GM12892 (cell line): ENCODE data around the gene MXRA7.
"Not testable (repeated sequence)": the region's sequence is repeated elsewhere in the genome, so short reads cannot be mapped to it uniquely, and the experiment has no call there.

Experiments
- DNase-seq: peaks from one replicate; pipeline ENCODE4 v3.0.0; 2011; ENCODE audit not compliant: insufficient read length
- FAIRE-seq: peaks from 2 replicates; lab custom pipeline; 2011; peaks lifted over from hg19 to GRCh38; lab: Jason Lieb, UNC
- POLR2A ChIP-seq: IDR thresholded peaks from 2 replicates; pipeline ENCODE4 v1.6.1; 2011; ENCODE audit warnings: low read depth, low read length, control low read depth
- POLR2AphosphoS5 ChIP-seq: IDR thresholded peaks from 2 replicates; pipeline ENCODE4 v1.6.1; 2011; ENCODE audit warnings: low read depth, low read length, control low read depth
- TAF1 ChIP-seq: IDR thresholded peaks from 2 replicates; pipeline ENCODE4 v1.6.1; 2011; ENCODE audit warnings: low read depth, mild to moderate bottlenecking, control low read depth, low read length, borderline replicate concordance

MXRA7 gene

GRCh38 chr17:76709077-76709950 lies 1.5 kb downstream of the MXRA7 start:
- DNase-seq (no peak), FAIRE-seq (no peak)
- TF ChIP-seq POLR2AphosphoS5 (no peak), POLR2A (no peak), TAF1 (no peak)

DNA sequence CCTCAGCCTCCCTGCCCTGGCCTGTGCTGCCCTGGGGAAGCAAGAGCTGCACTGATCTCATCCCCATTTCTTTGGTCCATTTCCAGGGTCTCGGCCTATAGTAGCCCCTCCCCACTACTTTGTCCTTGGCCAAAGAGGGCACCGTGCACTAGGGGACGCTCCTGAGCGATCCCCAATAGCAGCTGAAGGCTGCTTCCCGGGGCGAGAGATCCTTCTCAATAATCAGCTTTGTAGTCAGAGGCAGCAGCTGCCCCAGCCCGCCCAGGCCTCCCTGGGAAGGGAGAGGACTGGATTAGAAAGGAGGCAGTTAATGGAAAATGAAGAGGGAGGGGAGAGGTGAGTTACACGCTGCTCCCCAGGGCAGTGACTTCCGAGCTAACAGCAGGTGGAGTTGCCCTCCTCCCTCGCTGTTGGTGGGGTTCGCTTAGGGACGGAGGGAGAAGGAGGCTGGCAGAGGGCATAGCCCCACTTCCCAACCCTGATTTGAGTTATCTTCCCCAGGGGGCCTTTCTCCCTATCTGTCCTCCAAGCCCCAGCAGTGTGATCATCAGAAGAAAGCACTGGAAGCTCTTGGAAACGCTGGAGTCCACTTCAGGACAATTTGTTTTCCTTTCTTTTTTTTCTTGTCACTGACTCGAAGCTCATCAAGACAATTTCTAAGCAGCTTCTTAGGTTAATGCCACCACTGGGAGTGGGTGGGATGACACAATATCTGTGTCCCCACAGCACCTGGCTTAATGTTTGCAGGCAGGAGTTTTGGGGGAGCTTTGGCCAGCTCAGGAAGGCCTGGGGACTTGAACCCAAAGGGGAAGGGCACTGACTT lies 2.6 kb downstream of the MXRA7 start:
- no peak for FAIRE-seq
- TF ChIP-seq POLR2A: no peak
- DNase-seq: no peak

- TF ChIP-seq POLR2A (no peak), POLR2AphosphoS5 (no peak)
- DNase-seq: no peak
- FAIRE-seq: no peak
Observed at GRCh38 chr17:76706817-76707216, 3.9 kb downstream of the MXRA7 start.

DNA sequence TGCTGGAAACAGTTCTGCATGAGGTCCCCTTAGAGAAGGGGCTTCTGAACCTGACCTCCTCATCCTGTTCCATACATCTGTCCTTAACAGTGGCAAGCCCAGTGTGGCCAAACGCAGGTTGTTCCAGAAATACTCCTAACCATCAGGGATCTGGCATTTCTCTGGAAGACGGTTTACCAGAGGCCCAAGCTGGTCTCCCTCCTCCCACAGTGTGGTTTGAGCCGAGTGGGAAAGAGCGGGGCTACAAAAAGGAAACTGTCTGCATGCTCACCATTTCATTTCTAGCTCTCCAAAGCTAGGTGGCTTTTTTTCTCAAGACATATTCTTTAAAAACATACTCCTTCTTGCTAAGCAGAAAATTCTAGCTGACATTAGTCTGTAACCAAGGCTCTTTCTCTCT lies 6.0 kb downstream of the MXRA7 start:
- DNase-seq (no peak), FAIRE-seq (no peak)
- no peak for TF ChIP-seq TAF1
- no peak for TF ChIP-seq POLR2AphosphoS5
- TF ChIP-seq POLR2A: no peak

- FAIRE-seq (no peak), DNase-seq (no peak)
- TF ChIP-seq POLR2AphosphoS5: no peak
- TF ChIP-seq TAF1: no peak
- TF ChIP-seq POLR2A: no peak
Observed at GRCh38 chr17:76702941-76703637, 7.7 kb downstream of the MXRA7 start.

DNA sequence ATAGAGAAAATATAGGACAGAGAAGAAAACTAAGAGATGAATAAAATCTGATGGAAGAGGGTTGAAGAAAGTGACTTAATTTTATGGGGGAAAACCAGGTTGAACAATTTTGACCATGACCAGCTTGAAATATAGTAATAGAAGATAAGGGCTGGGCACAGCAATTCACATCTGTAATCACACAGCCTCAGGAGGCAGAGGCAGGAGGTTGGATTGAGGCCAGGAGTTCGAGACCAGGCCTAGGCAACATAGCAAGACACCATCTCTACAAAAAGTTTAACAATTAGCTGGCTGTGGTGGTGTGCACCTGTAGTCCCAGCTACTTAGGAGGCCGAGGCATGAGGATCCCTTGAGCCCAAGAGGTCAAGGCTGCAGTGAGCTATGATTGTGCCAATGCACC lies 8.7 kb downstream of the MXRA7 start:
- no peak for FAIRE-seq
- DNase-seq: no peak
- TF ChIP-seq TAF1: no peak
- TF ChIP-seq POLR2AphosphoS5: no peak
- no peak for TF ChIP-seq POLR2A

DNA sequence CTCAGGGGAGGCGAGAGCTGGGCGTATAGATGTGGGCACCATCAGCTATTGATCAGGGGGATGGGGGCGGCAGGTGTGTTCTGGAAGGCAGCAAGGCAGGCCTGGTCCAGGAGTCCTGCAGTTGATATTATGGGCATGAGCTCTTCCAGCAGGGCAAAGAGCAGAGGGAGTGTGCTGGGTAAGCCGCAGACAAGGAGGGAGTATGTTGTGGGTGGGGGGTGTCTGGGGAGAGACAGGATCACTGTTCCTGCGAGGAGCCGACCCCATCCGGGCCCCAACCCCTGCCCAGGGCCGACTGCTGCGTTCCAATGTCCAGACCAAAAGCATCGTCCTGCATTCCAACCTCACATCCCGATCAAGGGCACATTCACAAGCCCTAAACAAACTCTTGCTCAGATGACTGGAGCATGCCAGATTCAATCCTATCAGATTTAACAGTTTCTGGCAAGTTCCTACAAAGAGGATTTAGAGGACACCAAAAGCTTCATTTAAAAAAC lies 9.2 kb downstream of the MXRA7 start:
- no peak for FAIRE-seq
- TF ChIP-seq POLR2AphosphoS5: no peak
- DNase-seq: no peak

DNA sequence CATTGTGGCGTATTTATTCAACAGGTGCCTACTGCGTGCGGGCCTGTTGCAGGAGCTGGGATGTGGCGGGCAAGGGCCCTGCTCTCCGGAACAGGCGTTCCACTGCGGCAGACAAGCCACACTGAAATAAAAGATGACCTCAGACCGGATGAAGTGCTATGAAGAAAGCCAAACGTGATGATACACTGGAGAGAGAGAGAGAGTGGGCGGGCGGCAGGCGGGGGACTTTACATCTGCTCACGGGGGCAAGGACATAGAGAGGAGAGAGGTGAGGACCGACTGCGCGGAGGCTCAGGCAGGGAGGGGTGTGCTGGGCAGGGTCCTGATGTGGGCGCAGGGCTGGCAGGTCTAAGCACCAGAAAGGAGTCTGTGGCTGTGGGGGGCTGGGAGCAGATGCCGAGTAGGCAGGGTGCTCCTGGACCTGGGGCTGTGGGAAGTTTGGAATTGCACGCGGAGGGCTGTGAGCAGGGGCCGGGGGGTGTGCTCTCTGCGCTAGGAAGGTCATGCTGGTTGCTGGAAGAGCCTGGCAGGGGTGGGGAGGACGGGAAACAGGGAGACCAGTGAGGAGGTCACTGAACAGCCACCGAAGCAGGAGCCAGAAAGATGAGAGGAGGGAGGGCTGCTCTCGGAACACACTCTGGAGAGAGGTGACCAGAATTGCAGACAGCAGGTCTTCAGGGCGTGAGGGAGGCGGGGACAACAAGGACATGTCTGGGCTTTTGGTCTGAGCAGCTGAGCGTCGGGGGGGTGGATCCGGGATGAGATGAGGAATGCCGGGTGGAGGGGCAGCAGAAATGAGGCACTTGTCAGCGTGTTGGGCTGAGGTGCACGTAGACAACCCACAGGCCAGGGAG lies 9.9 kb downstream of the MXRA7 start:
- FAIRE-seq (no peak), DNase-seq (no peak)
- no peak for TF ChIP-seq TAF1
- no peak for TF ChIP-seq POLR2AphosphoS5
- no peak for TF ChIP-seq POLR2A

- TF ChIP-seq TAF1 (no peak), POLR2A (no peak), POLR2AphosphoS5 (no peak)
- FAIRE-seq: no peak
Observed at GRCh38 chr17:76700270-76700616, 10.5 kb downstream of the MXRA7 start.

GRCh38 chr17:76698466-76698977 lies 12.2 kb downstream of the MXRA7 start:
- FAIRE-seq, DNase-seq: not testable (repeated sequence)

More at GRCh38 chr17:76700270-76700616, 10.5 kb downstream of the MXRA7 start:
- no peak for DNase-seq

DNA sequence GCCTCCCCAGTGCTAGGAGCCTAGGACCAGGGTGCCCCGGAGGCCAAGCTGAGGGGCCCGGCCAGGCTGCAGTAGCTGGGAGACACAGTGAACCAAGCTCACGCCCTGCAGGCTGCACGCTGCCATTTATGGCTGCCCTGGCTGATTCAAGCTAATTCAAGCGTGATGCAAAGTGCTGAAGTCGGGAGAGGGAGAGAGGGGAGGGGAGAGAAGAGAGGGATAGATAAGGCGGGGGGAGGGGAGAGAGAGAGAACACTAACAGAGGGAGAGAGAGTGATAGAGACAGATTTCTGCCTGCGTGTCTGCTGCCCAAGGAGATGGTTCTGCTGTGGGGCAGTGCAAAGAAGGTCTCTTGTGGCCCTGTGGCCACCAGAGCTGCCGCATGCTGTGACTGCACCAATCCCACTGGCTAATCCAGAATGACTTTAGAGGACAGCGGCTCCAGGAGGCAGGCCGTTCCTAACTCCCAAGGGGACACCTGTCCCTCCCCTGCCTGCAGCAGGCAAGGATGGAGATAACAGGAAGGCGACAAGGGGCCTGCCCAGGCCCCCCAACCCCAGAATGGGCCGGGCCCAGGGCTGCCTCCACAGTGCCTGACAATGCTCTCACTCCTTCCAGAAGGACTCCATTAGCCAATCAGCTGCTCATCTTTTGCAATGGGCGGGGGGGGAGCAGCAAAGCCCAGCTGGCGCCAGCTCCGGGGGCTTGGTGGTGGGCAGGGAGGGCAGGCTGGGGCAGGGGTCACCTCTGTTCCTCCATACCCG lies 12.9 kb downstream of the MXRA7 start:
- TF ChIP-seq POLR2A: no peak
- no peak for TF ChIP-seq POLR2AphosphoS5
- TF ChIP-seq TAF1: no peak
- no peak for DNase-seq
- FAIRE-seq: no peak
